ENCODE measurements around the gene YIPF6. TPM values are rescaled to one million over a fixed set of nuclear protein-coding genes. Genes with fewer than 3 reads are reported as not detected.
"Not testable (repeated sequence)": the region's sequence is repeated elsewhere in the genome, so short reads cannot be mapped to it uniquely, and the experiment has no call there.

YIPF6 gene
- total RNA-seq, 2 donors from 2014 or later, result 21.2 to 25.8 TPM

GRCh38 chrX:68490644-68491043 is 8.2 kb upstream of the YIPF6 start:
- Mint-ChIP-seq H3K4me3 (peak overlapping the region; percentile 42), H3K36me3 (ENCODE audit: low read depth) (no peaks in the 10 kb centered on the region), H3K9me3 (no peaks in the 10 kb centered on the region), H3K27me3 (peaks cover 5% of the 10 kb centered on the region), H3K4me1 (no peaks in the 10 kb centered on the region), H3K27ac (no peak overlapping the region)
- ATAC-seq (replicated peaks), result no peak

DNA sequence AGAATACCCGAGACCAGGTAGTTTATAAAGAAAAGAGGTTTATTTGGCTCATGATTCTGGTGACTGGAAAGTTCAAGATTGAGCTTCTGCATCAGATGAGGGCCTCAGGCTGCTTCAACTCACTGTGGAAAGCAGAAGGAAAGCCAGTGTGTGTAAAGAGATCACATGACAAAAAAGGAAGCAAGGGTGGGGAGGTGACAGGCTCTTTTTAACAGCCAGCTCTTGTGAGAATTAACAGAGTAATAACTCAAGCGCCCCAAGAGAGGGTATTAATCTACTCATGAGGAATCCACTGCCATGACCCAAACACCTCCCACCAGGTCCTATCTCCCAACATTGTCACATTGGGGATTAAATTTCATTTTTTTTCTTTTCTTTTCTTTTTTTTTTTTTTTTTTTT is 6.3 kb upstream of the YIPF6 start:
- H3K4me1 Mint-ChIP-seq, result no peaks in the 10 kb centered on the region
- H3K9me3 Mint-ChIP-seq, result no peaks in the 10 kb centered on the region
- no peaks in the 10 kb centered on the region for H3K36me3 Mint-ChIP-seq (ENCODE audit: low read depth)
- H3K27me3 Mint-ChIP-seq, result peaks cover 5% of the 10 kb centered on the region
- no peak overlapping the region for H3K4me3 Mint-ChIP-seq
- no peak for ATAC-seq (replicated peaks)
- no peak overlapping the region for H3K27ac Mint-ChIP-seq

GRCh38 chrX:68493776-68494175 is 5.1 kb upstream of the YIPF6 start:
- not testable (repeated sequence) for H3K4me3 Mint-ChIP-seq; H3K36me3 Mint-ChIP-seq (ENCODE audit: low read depth); H3K27ac Mint-ChIP-seq; H3K27me3 Mint-ChIP-seq; ATAC-seq (replicated peaks); H3K4me1 Mint-ChIP-seq; H3K9me3 Mint-ChIP-seq

DNA sequence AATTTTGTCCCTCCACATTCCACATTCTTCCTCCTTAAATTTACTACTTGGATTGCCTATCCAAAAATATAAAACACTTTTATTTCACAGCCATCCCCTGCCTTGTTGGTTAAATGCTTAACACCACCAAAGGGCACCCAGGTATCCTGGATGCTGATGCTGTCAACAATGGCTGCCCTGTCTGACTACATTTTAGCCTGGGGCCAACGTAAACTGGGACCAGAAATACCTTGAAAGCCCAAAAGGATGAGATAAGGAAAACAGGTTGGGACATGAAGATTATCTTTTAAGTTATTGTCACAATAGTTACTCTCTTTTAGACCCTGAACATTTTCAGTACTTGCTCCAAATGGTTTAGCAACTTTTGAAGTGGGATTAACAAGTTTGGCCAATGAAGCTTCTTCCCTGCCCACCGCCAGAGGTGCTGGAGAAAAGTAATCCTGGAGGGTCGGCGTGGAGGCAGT is 775 bp upstream of the YIPF6 start:
- Mint-ChIP-seq H3K9me3 (no peaks in the 10 kb centered on the region), H3K27ac (peak overlapping the region; percentile 97), H3K36me3 (ENCODE audit: low read depth) (peaks cover 37% of the 10 kb centered on the region), H3K27me3 (peaks cover 5% of the 10 kb centered on the region), H3K4me3 (peak overlapping the region; percentile 88), H3K4me1 (peaks cover 14% of the 10 kb centered on the region)
- ATAC-seq (replicated peaks), result no peak

DNA sequence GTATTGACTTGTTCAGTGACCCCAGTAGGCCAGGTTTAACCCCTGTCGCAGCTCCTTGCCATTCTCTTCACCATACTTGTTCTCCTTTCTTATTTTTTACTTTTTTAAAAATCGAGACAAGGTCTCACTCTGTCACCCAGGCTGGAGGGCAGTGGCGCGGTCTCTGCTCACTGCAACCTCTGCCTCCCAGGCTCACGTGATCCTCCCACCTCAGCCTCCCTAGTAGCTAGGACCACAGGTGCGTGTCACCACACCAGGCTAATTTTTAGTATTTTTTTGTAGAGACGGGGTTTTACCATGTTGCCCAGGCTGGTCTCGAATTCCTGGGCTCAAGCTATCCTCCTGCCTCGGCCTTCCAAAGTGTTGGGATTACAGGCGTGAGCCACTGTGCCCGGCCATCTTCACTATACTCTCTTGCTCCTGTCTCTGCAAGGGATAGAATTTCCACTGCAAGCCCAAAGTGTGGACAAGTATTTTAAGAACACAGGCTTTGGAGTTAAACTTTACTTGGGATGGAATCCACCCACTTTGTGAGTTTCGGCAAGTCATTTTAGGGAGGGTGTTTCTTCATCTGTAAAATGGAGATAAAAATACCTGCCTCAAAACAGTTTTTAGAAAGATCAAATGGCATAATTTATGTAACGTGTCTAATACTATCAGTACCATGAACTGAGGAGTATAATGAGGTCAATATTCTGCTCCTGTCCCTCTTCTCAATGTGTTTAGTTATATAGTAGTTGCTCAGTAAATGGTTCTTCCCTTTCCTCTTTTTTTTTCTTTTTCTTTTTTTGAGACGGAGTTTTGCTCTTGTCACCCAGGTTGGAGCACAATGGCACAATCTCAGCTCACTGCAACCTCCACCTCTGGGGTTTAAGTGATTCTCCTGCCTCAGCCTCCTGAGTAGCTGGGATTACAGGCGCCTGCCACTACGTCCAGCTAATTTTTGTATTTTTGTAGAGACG is 973 bp downstream of the YIPF6 start:
- H3K27me3 Mint-ChIP-seq, result peaks cover under 1% of the 10 kb centered on the region
- H3K9me3 Mint-ChIP-seq, result no peaks in the 10 kb centered on the region
- peaks cover 50% of the 10 kb centered on the region for H3K36me3 Mint-ChIP-seq (ENCODE audit: low read depth)
- peak overlapping the region; percentile 97 for H3K27ac Mint-ChIP-seq
- H3K4me1 Mint-ChIP-seq, result peaks cover 17% of the 10 kb centered on the region
- peak overlapping the region; percentile 88 for H3K4me3 Mint-ChIP-seq
- ATAC-seq (replicated peaks), result no peak

DNA sequence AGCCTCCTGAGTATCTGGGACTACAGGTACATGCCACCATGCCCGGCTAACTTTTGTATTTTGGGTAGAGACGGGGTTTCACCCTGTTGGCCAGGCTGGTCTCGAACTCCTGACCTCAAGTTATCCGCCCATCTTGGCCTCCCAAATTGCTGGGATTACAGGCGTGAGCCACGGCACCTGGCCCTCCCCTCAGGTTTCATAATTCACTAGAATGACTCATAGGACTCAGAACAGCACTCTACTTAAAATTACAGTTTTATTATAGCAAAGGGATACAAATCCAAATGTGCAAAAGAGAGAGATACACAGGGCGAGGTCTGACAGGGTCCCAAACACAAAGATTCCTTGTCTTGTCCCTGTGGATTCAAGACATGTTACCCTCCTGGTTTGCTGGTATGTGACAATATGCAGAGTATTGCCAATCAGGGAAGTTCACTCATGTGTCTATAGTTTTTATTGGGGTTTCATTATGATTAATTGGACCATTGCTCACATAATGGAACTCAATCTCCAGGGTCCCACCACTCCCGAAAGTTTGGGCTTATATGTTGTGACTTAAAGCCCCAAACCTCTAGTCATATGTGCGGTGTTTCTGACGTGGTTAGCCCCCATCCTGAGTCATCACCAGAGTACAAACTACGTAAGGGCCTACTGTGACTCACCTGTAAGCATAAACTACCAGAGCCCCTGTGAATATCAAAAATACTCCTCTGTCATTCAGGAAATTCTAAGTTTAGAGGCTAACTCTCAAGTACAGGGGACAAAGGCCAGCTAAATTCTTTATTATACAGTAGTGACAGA is 5.2 kb downstream of the YIPF6 start:
- H3K4me3 Mint-ChIP-seq, result peak overlapping the region; percentile 64
- H3K27ac Mint-ChIP-seq, result peak overlapping the region; percentile 90
- peaks cover 30% of the 10 kb centered on the region for H3K4me1 Mint-ChIP-seq
- no peaks in the 10 kb centered on the region for H3K27me3 Mint-ChIP-seq
- peak; percentile 94 for ATAC-seq (replicated peaks)
- no peaks in the 10 kb centered on the region for H3K9me3 Mint-ChIP-seq
- H3K36me3 Mint-ChIP-seq (ENCODE audit: low read depth), result peaks cover 80% of the 10 kb centered on the region

- H3K9me3 Mint-ChIP-seq, result no peaks in the 10 kb centered on the region
- H3K36me3 Mint-ChIP-seq (ENCODE audit: low read depth), result peaks cover 79% of the 10 kb centered on the region
- H3K27ac Mint-ChIP-seq, result no peak overlapping the region
- no peak for ATAC-seq (replicated peaks)
- no peaks in the 10 kb centered on the region for H3K27me3 Mint-ChIP-seq
- peak overlapping the region; percentile 64 for H3K4me3 Mint-ChIP-seq
- H3K4me1 Mint-ChIP-seq, result peaks cover 28% of the 10 kb centered on the region
Measured at GRCh38 chrX:68506649-68507048, 7.8 kb downstream of the YIPF6 start.

- Mint-ChIP-seq H3K9me3 (no peaks in the 10 kb centered on the region), H3K27me3 (no peaks in the 10 kb centered on the region), H3K4me3 (peak overlapping the region; percentile 19), H3K27ac (peak overlapping the region; percentile 92), H3K4me1 (peaks cover 16% of the 10 kb centered on the region), H3K36me3 (ENCODE audit: low read depth) (peaks cover 86% of the 10 kb centered on the region)
- no peak for ATAC-seq (replicated peaks)
Measured at GRCh38 chrX:68508799-68509198, 9.9 kb downstream of the YIPF6 start.

DNA sequence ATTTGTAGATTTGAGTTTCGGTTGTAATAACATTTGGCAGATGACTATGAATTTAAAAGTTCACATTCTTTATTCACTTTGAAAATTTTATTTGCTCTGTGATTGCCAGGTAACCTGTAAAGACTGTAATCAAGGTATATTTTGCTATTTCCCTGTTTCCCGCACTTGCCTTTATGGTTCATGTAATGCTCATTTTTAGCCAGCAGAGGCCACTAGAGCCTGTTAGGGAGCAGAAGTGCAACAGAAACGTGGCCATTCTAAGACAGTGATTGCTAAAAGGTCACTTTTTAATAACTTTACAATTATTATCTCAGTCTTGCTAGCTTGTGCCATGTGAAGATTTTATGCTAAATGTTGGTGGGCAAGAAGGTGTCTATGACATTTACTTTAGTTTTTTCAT is 12.4 kb downstream of the YIPF6 start:
- H3K27ac Mint-ChIP-seq, result no peak overlapping the region
- peaks cover 11% of the 10 kb centered on the region for H3K4me1 Mint-ChIP-seq
- no peak overlapping the region for H3K4me3 Mint-ChIP-seq
- no peaks in the 10 kb centered on the region for H3K9me3 Mint-ChIP-seq
- no peaks in the 10 kb centered on the region for H3K27me3 Mint-ChIP-seq
- H3K36me3 Mint-ChIP-seq (ENCODE audit: low read depth), result peaks cover 79% of the 10 kb centered on the region
- no peak for ATAC-seq (replicated peaks)

GRCh38 chrX:68524680-68525079 is 25.8 kb downstream of the YIPF6 start:
- not testable (repeated sequence) for ATAC-seq (replicated peaks); H3K4me1 Mint-ChIP-seq; H3K9me3 Mint-ChIP-seq; H3K27ac Mint-ChIP-seq; H3K4me3 Mint-ChIP-seq; H3K27me3 Mint-ChIP-seq
- peaks cover 99% of the 10 kb centered on the region for H3K36me3 Mint-ChIP-seq (ENCODE audit: low read depth)

DNA sequence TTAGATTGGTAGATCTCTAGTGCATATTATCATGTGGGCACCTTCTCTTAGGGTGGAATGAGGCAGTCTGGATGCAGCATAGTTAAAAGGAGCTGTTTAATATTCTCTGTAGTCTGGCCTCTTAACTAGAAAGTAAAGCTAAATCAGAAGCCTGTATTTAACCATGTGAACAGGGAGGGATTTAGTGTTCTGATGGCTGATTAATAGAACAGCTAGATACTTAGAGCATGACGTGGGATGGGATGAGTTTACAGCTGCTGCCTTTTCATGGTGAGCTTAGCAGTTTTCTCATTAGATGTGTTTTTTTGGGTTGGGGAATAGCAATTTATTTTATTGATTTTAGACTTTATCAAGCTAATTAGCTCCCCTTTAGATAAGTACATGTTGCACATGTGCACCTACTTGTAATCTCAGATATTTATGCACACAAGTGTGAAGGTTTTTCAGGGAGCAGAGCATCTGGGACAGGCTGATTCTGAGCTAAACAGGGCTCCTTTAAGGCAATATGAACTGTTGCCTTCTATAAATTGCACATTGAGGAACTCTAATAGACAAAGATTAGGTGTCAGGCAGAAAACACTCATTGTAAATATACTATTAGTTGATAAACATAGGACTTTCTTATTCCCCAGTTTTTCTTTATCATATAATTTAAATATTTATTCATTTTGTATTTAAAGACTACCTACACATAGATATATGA is 34.1 kb downstream of the YIPF6 start:
- peaks cover 77% of the 10 kb centered on the region for H3K36me3 Mint-ChIP-seq (ENCODE audit: low read depth)
- H3K4me1 Mint-ChIP-seq, result peaks cover 5% of the 10 kb centered on the region
- H3K4me3 Mint-ChIP-seq, result no peak overlapping the region
- H3K27ac Mint-ChIP-seq, result no peak overlapping the region
- no peaks in the 10 kb centered on the region for H3K9me3 Mint-ChIP-seq
- ATAC-seq (replicated peaks), result no peak
- H3K27me3 Mint-ChIP-seq, result no peaks in the 10 kb centered on the region

DNA sequence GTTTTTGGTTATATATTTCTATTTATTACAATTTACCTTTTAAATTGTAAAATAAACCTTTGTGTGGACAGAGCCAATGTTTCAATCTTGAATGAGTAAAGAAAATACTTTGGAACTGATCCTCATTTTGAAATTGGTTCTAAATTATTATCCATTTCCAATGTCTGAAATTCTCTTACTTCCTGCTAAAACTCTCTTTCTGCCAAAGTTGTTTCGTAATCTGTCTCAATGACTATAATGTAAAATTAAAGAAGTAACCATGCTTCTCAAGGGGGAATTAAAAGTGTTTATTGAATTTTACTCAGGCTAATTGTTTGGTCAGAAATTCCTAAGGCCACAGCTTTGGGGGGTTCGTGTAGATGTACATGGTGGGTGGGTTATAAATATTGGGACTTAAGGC is 34.8 kb downstream of the YIPF6 start:
- no peak for ATAC-seq (replicated peaks)
- H3K9me3 Mint-ChIP-seq, result no peaks in the 10 kb centered on the region
- no peak overlapping the region for H3K4me3 Mint-ChIP-seq
- H3K27me3 Mint-ChIP-seq, result no peaks in the 10 kb centered on the region
- H3K27ac Mint-ChIP-seq, result no peak overlapping the region
- H3K36me3 Mint-ChIP-seq (ENCODE audit: low read depth), result peaks cover 70% of the 10 kb centered on the region
- peaks cover 5% of the 10 kb centered on the region for H3K4me1 Mint-ChIP-seq

GRCh38 chrX:68534691-68535090 is 35.8 kb downstream of the YIPF6 start:
- Mint-ChIP-seq H3K9me3 (no peaks in the 10 kb centered on the region), H3K4me3 (no peak overlapping the region), H3K36me3 (ENCODE audit: low read depth) (peaks cover 60% of the 10 kb centered on the region), H3K27ac (no peak overlapping the region), H3K27me3 (no peaks in the 10 kb centered on the region), H3K4me1 (peaks cover 5% of the 10 kb centered on the region)
- ATAC-seq (replicated peaks), result no peak

- Mint-ChIP-seq H3K4me3 (no peak overlapping the region), H3K36me3 (ENCODE audit: low read depth) (peaks cover 49% of the 10 kb centered on the region), H3K27ac (no peak overlapping the region), H3K27me3 (no peaks in the 10 kb centered on the region), H3K4me1 (peaks cover 5% of the 10 kb centered on the region), H3K9me3 (no peaks in the 10 kb centered on the region)
- peak; percentile 78 for ATAC-seq (replicated peaks)
Measured at GRCh38 chrX:68536429-68536828, 37.6 kb downstream of the YIPF6 start.

Measured in activated T-helper 17 cell treated with anti-CD3 and anti-CD28 coated beads, Interleukin-2, amount 50 U/mL, for 72 hours (primary cell).